ENCODE data around the gene RRP36. TPM values are rescaled to one million over a fixed set of nuclear protein-coding genes. Genes with fewer than 3 reads are reported as not detected.

The RRP36 gene
- polyA plus RNA-seq, 1 of the 3 experiments (the other 2 are of a cell fraction) = 60.5 TPM

DNA sequence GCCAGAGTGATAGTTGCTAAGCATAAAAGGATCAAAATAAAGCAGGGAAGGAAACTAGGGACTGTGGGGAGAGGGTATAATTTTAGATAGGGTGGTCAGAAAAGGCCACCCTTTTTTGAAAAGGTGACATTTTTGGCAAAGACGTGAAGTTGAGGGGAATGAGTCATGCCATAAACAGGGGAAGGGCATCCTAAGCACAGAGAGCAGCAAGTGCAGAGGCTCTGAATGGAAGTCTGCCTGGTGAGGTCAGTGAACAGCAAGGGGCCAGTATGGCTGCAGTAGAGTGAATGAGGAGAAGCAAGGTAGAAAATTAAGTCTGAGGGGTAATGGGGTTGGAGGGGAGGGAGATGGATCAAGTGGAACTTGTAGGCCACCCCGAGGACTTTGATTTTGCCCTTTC, 40.4 kb downstream of the RRP36 start (continued):
- TF ChIP-seq FOSL2 (IDR thresholded peaks at IDR 0.05; ENCODE audit: borderline replicate concordance, low read depth) (no peak), EZH2phosphoT487 (IDR thresholded peaks at IDR 0.05; ENCODE audit: borderline replicate concordance, low read depth) (no peak), MXI1 (IDR thresholded peaks at IDR 0.05; ENCODE audit: low read depth, low read length) (no peak), FOXM1 (IDR thresholded peaks at IDR 0.05; ENCODE audit: low read depth) (no peak), USF1 (IDR thresholded peaks at IDR 0.05; ENCODE audit: borderline replicate concordance, low read depth) (no peak), RXRA (IDR thresholded peaks at IDR 0.05; ENCODE audit: borderline replicate concordance, low read depth) (no peak), MEF2A (IDR thresholded peaks at IDR 0.05; ENCODE audit: borderline replicate concordance, low read depth) (no peak)

- CTCF ChIA-PET = interaction anchor here (0.7 to 3.3 kb wide), 3 partner anchors 55 to 80 kb away, joined by 3 to 18 read pairs (median 3); no protein-coding TSS in a partner anchor
Observed at GRCh38 chr6:43062818-43063217, 41.4 kb downstream of the RRP36 start.

More at GRCh38 chr6:43062818-43063217, 41.4 kb downstream of the RRP36 start:
- 91% methylated on average over 12 of the region's 12 CpGs for WGBS (ENCODE audit: low lambda C conversion rate)
- Histone ChIP-seq H3K27ac (ENCODE audit: low read depth in 2 of 2, low read length in 1 of 2) (no peak overlapping the region), H3K9ac (no peak overlapping the region), H3K4me2 (no peak overlapping the region), H3K4me1 (ENCODE audit: control insufficient read depth in 1 of 2, insufficient read depth in 2 of 2, low read depth in 1 of 2, low read length in 1 of 2) (peaks cover 0 to 14% of the 10 kb centered on the region in 2 experiments; a peak in 2 of 4 replicates), H3K9me2 (no peaks in the 10 kb centered on the region), H3K79me2 (ENCODE audit: insufficient read depth) (peaks cover 14% of the 10 kb centered on the region), H3K27me3 (ENCODE audit: insufficient read depth) (no peaks in the 10 kb centered on the region), H3F3A (replicated peaks; ENCODE audit: insufficient read depth) (no peaks in the 10 kb centered on the region), H3K36me3 (replicated peaks in 1 of 2; ENCODE audit: control insufficient read depth in 1 of 2, insufficient read depth in 2 of 2, low read length in 1 of 2) (peaks cover 0 to 8% of the 10 kb centered on the region in 2 experiments), H3K4me3 (ENCODE audit: low read depth in 2 of 2, low read length in 1 of 2) (no peak overlapping the region), H4K20me1 (ENCODE audit: insufficient read depth) (no peaks in the 10 kb centered on the region), H2AFZ (ENCODE audit: low read depth) (no peak overlapping the region), H3K9me3 (no peaks in the 10 kb centered on the region)
- no peak for TF ChIP-seq TAF1 (IDR thresholded peaks at IDR 0.05; ENCODE audit: borderline replicate concordance, low read depth, low read length)
- no peak for TF ChIP-seq CTCF (IDR thresholded peaks at IDR 0.05)
- TF ChIP-seq FOXJ3 (CRISPR knock-in tag; IDR thresholded peaks at IDR 0.05) = no peak
- no peak for TF ChIP-seq NFIC (IDR thresholded peaks at IDR 0.05; ENCODE audit: borderline replicate concordance)
- no peak for TF ChIP-seq CHD2 (IDR thresholded peaks at IDR 0.05; ENCODE audit: low read length, partially characterized antibody)
- no peak for TF ChIP-seq JUND (IDR thresholded peaks at IDR 0.05)
- TF ChIP-seq SMC3 (IDR thresholded peaks at IDR 0.05; ENCODE audit: low read depth, low read length) = no peak
- TF ChIP-seq, protein P1, sequence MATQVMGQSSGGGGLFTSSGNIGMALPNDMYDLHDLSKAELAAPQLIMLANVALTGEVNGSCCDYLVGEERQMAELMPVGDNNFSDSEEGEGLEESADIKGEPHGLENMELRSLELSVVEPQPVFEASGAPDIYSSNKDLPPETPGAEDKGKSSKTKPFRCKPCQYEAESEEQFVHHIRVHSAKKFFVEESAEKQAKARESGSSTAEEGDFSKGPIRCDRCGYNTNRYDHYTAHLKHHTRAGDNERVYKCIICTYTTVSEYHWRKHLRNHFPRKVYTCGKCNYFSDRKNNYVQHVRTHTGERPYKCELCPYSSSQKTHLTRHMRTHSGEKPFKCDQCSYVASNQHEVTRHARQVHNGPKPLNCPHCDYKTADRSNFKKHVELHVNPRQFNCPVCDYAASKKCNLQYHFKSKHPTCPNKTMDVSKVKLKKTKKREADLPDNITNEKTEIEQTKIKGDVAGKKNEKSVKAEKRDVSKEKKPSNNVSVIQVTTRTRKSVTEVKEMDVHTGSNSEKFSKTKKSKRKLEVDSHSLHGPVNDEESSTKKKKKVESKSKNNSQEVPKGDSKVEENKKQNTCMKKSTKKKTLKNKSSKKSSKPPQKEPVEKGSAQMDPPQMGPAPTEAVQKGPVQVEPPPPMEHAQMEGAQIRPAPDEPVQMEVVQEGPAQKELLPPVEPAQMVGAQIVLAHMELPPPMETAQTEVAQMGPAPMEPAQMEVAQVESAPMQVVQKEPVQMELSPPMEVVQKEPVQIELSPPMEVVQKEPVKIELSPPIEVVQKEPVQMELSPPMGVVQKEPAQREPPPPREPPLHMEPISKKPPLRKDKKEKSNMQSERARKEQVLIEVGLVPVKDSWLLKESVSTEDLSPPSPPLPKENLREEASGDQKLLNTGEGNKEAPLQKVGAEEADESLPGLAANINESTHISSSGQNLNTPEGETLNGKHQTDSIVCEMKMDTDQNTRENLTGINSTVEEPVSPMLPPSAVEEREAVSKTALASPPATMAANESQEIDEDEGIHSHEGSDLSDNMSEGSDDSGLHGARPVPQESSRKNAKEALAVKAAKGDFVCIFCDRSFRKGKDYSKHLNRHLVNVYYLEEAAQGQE (IDR thresholded peaks at IDR 0.05; ENCODE audit: low read depth, low read length) = no peak
- TF ChIP-seq POLR2AphosphoS5 (IDR thresholded peaks at IDR 0.05; ENCODE audit: low read depth, low read length) = no peak
- TF ChIP-seq NRF1 (IDR thresholded peaks at IDR 0.05; ENCODE audit: low read depth, low read length) = no peak
- TF ChIP-seq RFX5 (IDR thresholded peaks at IDR 0.05; ENCODE audit: low read length) = no peak
- TF ChIP-seq GABPA (IDR thresholded peaks at IDR 0.05; ENCODE audit: low read depth) = no peak
- TF ChIP-seq EP300 (IDR thresholded peaks at IDR 0.05; ENCODE audit: borderline replicate concordance in 1 of 2, low read depth in 1 of 2, low read length in 1 of 2) = no peak
- no peak for TF ChIP-seq RAD21 (IDR thresholded peaks at IDR 0.05; ENCODE audit: low read length)
- no peak for TF ChIP-seq MXI1 (IDR thresholded peaks at IDR 0.05; ENCODE audit: low read depth, low read length)
- TF ChIP-seq FOSL2 (IDR thresholded peaks at IDR 0.05; ENCODE audit: borderline replicate concordance, low read depth) = no peak
- POLR2A ChIA-PET = no interaction called here
- DNase-seq = no peak

Measured in SK-N-SH (cell line).